K562 (cell line): ENCODE measurements around the gene MRPL10. TPM values are rescaled to one million over a fixed set of nuclear protein-coding genes. Genes with fewer than 3 reads are reported as not detected.

ENCODE experiments used
- ASH1L ChIP-seq: fragments of 450-650 bp; IDR thresholded peaks from 2 replicates; pipeline ENCODE4 v1.6.1; 2018; ENCODE audit warnings: borderline replicate concordance, mild to moderate bottlenecking, low read depth; ENCODE audit not compliant: partially characterized antibody
- ATF3 ChIP-seq, 2 experiments: fragments of 450-650 bp in 1 of 2; sonication (generic) in 1 of 2; formaldehyde crosslinking in 1 of 2; IDR thresholded peaks in 1 of 2; conservative IDR thresholded peaks in 1 of 2; 2 replicates each; pipeline versions ENCODE4 v1.6.1 to v1.8.1; 2016 to 2023; ENCODE audit warnings: mild to moderate bottlenecking in 2 of 2, moderate library complexity in 2 of 2, inconsistent platforms in 1 of 2, missing genetic modification reagents in 1 of 2
- ETV5 ChIP-seq: sonication (generic); formaldehyde crosslinking; IDR thresholded peaks from 2 replicates; pipeline ENCODE4 v1.4.0; 2020; ENCODE audit warnings: low read depth, mild to moderate bottlenecking, missing genetic modification reagents
- GABPB2 ChIP-seq: fragments of 250-450 bp; sonication (Bioruptor Pico); conservative IDR thresholded peaks from 2 replicates; pipeline ENCODE4 v1.5.1; 2021; ENCODE audit warnings: mild to moderate bottlenecking
- HDAC1 ChIP-seq, 2 experiments: fragments of 450-650 bp; IDR thresholded peaks; 2 replicates each; pipeline ENCODE4 v1.6.1; 2016 to 2017; ENCODE audit warnings: inconsistent platforms in 1 of 2, mild to moderate bottlenecking in 1 of 2, moderate library complexity in 1 of 2
- JUN ChIP-seq, 2 experiments: sonication (generic) in 1 of 2; formaldehyde crosslinking in 1 of 2; IDR thresholded peaks; 2 replicates each; pipeline versions ENCODE4 v1.6.1 to v1.8.0; 2012 to 2022; ENCODE audit warnings: borderline replicate concordance in 2 of 2, mild to moderate bottlenecking in 2 of 2, improper control_type of control experiment in 1 of 2, low read depth in 1 of 2, low read length in 1 of 2, missing genetic modification reagents in 1 of 2
- LCOR ChIP-seq: sonication (generic); formaldehyde crosslinking; IDR thresholded peaks from 2 replicates; pipeline ENCODE4 v1.8.0; 2022; ENCODE audit warnings: mild to moderate bottlenecking, missing genetic modification reagents
- MEF2A ChIP-seq: IDR thresholded peaks from 2 replicates; pipeline ENCODE4 v1.6.1; 2011; ENCODE audit warnings: low read depth, mild to moderate bottlenecking, low read length, moderate library complexity; ENCODE audit not compliant: control insufficient read depth
- MXD1 ChIP-seq: fragments of 250-450 bp; sonication (Bioruptor Pico); IDR thresholded peaks from 2 replicates; pipeline ENCODE4 v1.8.0; 2021; ENCODE audit warnings: borderline replicate concordance, mild to moderate bottlenecking, moderate library complexity; ENCODE audit not compliant: poor library complexity, severe bottlenecking
- NCOA2 ChIP-seq, 2 experiments: fragments of 450-650 bp; IDR thresholded peaks; 2 replicates each; pipeline ENCODE4 v1.6.1; 2018; ENCODE audit warnings: mild to moderate bottlenecking in 2 of 2, moderate library complexity in 1 of 2; ENCODE audit not compliant: partially characterized antibody in 2 of 2
- NFIC ChIP-seq: fragments of 450-650 bp; IDR thresholded peaks from 2 replicates; pipeline ENCODE4 v1.6.1; 2017; ENCODE audit warnings: mild to moderate bottlenecking, inconsistent platforms
- NUFIP1 ChIP-seq: fragments of 450-650 bp; IDR thresholded peaks from 2 replicates; pipeline ENCODE4 v1.6.1; 2018; ENCODE audit not compliant: partially characterized antibody
- PCBP1 ChIP-seq: fragments of 200-400 bp; formaldehyde crosslinking; IDR thresholded peaks from 2 replicates; pipeline ENCODE4 v1.6.1; 2018; ENCODE audit warnings: mild to moderate bottlenecking, low read depth, low read length; ENCODE audit not compliant: poor library complexity, severe bottlenecking
- POLR2B ChIP-seq: fragments of 450-650 bp; IDR thresholded peaks from 2 replicates; pipeline ENCODE4 v1.6.1; 2018; ENCODE audit warnings: low read depth; ENCODE audit not compliant: partially characterized antibody
- PYGO2 ChIP-seq: fragments of 450-650 bp; IDR thresholded peaks from 2 replicates; pipeline ENCODE4 v1.6.1; 2016; ENCODE audit warnings: mild to moderate bottlenecking, missing genetic modification characterization, moderate library complexity, missing compliant biosample characterization
- SIRT6 ChIP-seq: IDR thresholded peaks from one replicate; pipeline ENCODE4 v1.6.1; 2012; ENCODE audit warnings: low read depth, mild to moderate bottlenecking, control low read depth, inconsistent platforms, low read length, moderate library complexity
- TCF7L2 ChIP-seq: fragments of 150-350 bp; IDR thresholded peaks from 2 replicates; pipeline ENCODE4 v1.6.1; 2016; ENCODE audit warnings: low read depth, mild to moderate bottlenecking, low read length, moderate library complexity
- ZNF24 ChIP-seq: fragments of 450-650 bp; IDR thresholded peaks from 2 replicates; pipeline ENCODE4 v1.6.1; 2016
- ZNF507 ChIP-seq: conservative IDR thresholded peaks from 2 replicates; pipeline ENCODE4 v1.6.1; 2017; ENCODE audit warnings: missing genetic modification characterization, missing compliant biosample characterization
- ZNF668 ChIP-seq: fragments of 250-450 bp; sonication (Bioruptor Pico); IDR thresholded peaks from 2 replicates; pipeline ENCODE4 v1.8.0; 2022; ENCODE audit warnings: mild to moderate bottlenecking, inconsistent platforms
- ZSCAN32 ChIP-seq: fragments of 450-650 bp; formaldehyde crosslinking; IDR thresholded peaks from 2 replicates; pipeline ENCODE4 v1.4.0; 2020; ENCODE audit warnings: mild to moderate bottlenecking, moderate library complexity
- polyA plus RNA-seq, 8 experiments: library from polyadenylated mRNA; depleted of rRNA in 4 of 8; stranded (reverse) in 5 of 8; unstranded in 3 of 8; fragments of >200 nt; fragmentation: Nextera tagmentation in 2 of 8; fragmentation: Illumina TruSeq in 1 of 8; extraction: Ambion mirVana in 2 of 8; extraction: Trizol in 1 of 8; gene quantifications; 2 replicates each; pipeline versions ENCODE4 v1.2.1 to v1.2.3, GENCODE V29; 2011 to 2014; ENCODE audit warnings: inconsistent platforms in 1 of 8, missing spikeins in 1 of 8
- total RNA-seq, 7 experiments: library from RNA; depleted of rRNA in 6 of 7; stranded (reverse); fragments of >200 nt in 6 of 7; fragmentation: Illumina TruSeq in 2 of 7; extraction: Trizol in 2 of 7; gene quantifications; 2 replicates each; pipeline versions ENCODE4 v1.2.1 to v1.2.3, GENCODE V29; 2011 to 2021; ENCODE audit warnings: low replicate concordance in 1 of 7
- TF ChIP-seq, protein P1 (sequence below): fragments of 250-450 bp; sonication (Bioruptor Pico); IDR thresholded peaks from 2 replicates; pipeline ENCODE4 v1.5.0; 2021; ENCODE audit warnings: mild to moderate bottlenecking, borderline replicate concordance
- TF ChIP-seq, protein P2 (sequence below): sonication (generic); formaldehyde crosslinking; IDR thresholded peaks from 2 replicates; pipeline ENCODE4 v1.8.0; 2022; ENCODE audit warnings: mild to moderate bottlenecking, missing genetic modification reagents, borderline replicate concordance

Gene MRPL10
- total and polyA plus RNA-seq, 9 of the 15 experiments (the other 6 are each of a cell fraction or from before 2014, with no cell fraction given), result 27.8 to 105 (median 67.3) TPM

- TF ChIP-seq ZNF507 (tag) (no peak), TCF7L2 (no peak), ZNF24 (peak; percentile 83), PYGO2 (tag) (peak; percentile 77), ASH1L (no peak), POLR2B (no peak), MXD1 (CRISPR knock-in tag) (no peak), PCBP1 (no peak), NUFIP1 (no peak), LCOR (CRISPR knock-in tag) (peak; percentile 96), JUN (IDR thresholded peaks at IDR 0.05; ENCODE audit: borderline replicate concordance, low read depth, low read length) (peak; percentile 98), JUN (CRISPR knock-in tag; IDR thresholded peaks at IDR 0.05; ENCODE audit: borderline replicate concordance) (peak; percentile 82; the same call in 1 of the 2 replicates), GABPB2 (CRISPR knock-in tag) (no peak), NFIC (peak; percentile 98), ATF3 (IDR thresholded peaks at IDR 0.05) (peak; percentile 98), ATF3 (CRISPR knock-in tag; conservative IDR thresholded peaks at IDR 0.05) (peak; percentile 98), SIRT6 (no peak), ZSCAN32 (CRISPR knock-in tag) (no peak), MEF2A (no peak), ZNF668 (CRISPR knock-in tag) (no peak), ETV5 (CRISPR knock-in tag) (0 out of 2 replicates have a peak, but pooled peaks have one; percentile 59), NCOA2 (IDR thresholded peaks at IDR 0.05; ENCODE audit: partially characterized antibody in 2 of 2) (peak in 1 of 2 experiments; percentile 88), HDAC1 (IDR thresholded peaks at IDR 0.05) (peak in 1 of 2 experiments; percentile 93; a peak in 2 of 4 replicates)
- TF ChIP-seq, protein P1, sequence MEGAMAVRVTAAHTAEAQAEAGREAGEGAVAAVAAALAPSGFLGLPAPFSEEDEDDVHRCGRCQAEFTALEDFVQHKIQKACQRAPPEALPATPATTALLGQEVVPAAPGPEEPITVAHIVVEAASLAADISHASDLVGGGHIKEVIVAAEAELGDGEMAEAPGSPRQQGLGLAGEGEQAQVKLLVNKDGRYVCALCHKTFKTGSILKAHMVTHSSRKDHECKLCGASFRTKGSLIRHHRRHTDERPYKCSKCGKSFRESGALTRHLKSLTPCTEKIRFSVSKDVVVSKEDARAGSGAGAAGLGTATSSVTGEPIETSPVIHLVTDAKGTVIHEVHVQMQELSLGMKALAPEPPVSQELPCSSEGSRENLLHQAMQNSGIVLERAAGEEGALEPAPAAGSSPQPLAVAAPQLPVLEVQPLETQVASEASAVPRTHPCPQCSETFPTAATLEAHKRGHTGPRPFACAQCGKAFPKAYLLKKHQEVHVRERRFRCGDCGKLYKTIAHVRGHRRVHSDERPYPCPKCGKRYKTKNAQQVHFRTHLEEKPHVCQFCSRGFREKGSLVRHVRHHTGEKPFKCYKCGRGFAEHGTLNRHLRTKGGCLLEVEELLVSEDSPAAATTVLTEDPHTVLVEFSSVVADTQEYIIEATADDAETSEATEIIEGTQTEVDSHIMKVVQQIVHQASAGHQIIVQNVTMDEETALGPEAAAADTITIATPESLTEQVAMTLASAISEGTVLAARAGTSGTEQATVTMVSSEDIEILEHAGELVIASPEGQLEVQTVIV (CRISPR knock-in tag), result no peak
- TF ChIP-seq, protein P2, sequence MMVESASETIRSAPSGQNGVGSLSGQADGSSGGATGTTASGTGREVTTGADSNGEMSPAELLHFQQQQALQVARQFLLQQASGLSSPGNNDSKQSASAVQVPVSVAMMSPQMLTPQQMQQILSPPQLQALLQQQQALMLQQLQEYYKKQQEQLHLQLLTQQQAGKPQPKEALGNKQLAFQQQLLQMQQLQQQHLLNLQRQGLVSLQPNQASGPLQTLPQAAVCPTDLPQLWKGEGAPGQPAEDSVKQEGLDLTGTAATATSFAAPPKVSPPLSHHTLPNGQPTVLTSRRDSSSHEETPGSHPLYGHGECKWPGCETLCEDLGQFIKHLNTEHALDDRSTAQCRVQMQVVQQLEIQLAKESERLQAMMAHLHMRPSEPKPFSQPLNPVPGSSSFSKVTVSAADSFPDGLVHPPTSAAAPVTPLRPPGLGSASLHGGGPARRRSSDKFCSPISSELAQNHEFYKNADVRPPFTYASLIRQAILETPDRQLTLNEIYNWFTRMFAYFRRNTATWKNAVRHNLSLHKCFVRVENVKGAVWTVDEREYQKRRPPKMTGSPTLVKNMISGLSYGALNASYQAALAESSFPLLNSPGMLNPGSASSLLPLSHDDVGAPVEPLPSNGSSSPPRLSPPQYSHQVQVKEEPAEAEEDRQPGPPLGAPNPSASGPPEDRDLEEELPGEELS (CRISPR knock-in tag), result 0 out of 2 replicates have a peak, but pooled peaks have one; percentile 29
Observed at GRCh38 chr17:47866941-47867340, 35.6 kb upstream of the MRPL10 start (continued).
